ENCODE measurements around the gene CTSK.

CTSK gene

DNA sequence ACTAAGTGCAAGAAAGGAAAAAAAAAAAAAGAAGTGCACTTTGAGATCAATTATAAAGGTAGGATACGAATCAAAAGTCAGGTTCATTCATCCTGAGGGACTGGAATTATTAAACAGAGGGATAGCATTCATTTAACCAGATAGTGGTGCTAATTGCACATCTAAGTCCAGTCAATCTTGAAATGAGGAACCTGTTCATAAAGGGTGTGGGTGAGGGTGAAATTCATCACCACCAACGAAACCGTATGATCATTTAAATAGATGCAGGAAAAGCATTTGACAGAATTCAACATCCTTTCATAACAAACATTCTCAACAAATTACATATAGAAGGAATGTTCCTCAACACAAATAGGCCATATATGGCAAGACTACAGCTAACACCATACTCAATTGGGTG, 48.0 kb downstream of the CTSK start:
- no peak for DNase-seq (ENCODE audit: low read depth)

DNA sequence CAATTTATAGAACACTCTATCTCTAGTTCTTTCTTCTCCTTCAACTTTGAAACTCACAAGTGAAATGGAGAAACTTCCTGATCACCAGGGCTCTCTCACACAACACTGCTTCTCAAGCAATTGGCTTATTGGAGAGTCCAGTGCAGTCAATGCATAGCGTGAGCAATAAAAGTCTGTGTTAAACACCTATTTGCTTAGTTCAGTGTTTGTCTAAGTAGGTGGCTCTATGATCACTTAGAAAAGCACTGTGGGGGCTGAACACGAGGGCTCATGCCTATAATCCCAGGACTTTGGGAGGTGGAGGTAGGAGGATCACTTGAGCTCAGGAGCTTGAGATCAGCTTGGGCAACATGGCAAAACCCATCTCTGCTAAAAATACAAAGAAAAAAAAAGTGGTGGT, 54.6 kb downstream of the CTSK start:
- no peak for DNase-seq (ENCODE audit: low read depth)

DNA sequence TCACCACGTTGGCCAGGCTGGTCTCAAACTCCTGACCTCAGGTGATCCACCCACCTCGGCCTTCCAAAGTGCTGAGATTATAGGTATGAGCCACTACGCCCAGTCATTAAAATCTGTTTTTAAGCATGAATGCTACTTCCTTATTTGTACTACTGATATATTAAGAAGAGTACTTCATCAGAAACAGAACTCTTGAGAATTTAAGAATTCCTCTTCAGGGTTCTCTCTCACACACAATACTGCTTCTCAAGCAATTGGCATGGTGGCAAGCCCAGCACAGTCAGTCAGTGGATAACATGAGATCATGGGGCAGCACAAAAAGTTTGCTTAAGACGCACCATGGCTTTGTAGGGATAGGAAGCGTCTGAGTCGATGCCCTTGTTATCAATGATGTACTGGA, 56.6 kb downstream of the CTSK start:
- DNase-seq (ENCODE audit: low read depth) = no peak

DNA sequence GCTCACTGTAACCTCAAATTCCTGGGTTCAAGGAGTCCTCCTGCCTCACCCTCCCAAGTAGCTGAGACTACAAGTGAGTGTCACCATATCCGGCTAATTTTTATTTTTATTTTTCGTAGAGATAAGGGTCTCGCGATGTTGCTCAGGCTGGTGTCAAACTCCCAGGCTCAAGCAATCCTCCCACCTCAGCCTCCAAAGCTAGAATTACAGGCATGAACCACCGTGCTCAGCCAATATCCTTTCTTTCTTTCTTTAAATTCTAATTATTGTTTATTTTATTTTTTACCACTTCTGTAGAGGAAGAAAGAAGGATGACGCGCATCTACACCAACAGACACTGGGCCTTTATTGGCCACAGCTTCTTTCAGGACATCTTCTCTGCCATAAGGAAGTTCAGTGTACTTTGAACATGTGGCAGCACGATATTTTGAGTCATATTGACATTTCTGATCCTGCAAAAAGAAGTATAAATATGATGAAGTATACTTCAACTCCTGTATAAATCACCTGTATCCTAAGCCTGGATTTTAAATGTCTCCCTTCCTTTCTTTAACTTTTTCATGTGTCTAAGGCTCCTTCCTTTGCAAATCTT, 58.2 kb downstream of the CTSK start:
- no peak for DNase-seq (ENCODE audit: low read depth)

DNA sequence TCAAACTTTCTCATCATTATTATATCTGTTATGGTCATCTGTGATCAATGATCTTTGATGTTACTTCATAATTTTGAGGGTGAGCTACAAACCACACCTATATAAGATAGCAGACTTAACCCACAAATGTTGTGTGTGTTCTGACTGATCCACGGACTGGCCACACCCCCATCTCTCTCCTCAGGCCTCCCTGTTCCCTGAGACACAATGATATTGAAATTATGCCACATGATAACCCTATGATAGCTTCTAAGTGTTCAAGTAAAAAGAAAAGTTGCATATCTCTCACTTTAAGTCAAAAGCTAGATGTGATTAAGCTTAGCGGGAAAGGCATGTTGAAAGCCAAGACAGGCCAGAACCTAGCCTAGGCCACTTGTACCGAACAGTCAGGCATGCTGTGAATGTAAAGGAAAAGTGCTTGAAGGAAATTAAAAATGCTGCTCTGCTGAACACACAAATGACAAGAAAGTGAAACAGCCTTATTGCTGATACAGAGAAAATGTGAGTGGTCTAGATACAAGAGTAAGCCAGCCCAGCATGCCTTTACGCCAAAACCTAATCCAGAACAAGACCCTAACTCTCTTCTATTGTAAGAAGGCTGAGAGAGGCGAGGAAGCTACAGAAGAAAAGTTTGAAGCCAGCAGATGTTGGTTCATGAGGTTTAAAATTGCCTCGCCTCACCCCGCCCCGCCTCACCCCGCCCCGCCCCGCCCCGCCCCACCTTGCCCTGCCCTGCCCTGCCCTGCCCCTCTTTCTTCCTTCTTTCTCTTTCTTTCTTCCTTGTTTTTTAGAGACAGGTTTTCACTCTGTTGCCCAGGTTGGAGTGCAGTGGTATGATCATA, 59.0 kb downstream of the CTSK start:
- DNase-seq (ENCODE audit: low read depth) = no peak

All from stimulated activated CD4-positive, alpha-beta T cell treated with anti-CD3 and anti-CD28 coated beads, Interleukin-2, amount 100 ng/mL, for 4 hours (primary cell).